GM23248 (cell line): Measurements from ENCODE around the gene ADPGK.

Experiments used
- EZH2 ChIP-seq: fragments of 200-600 bp; sonication (generic); IDR thresholded peaks from 2 replicates; pipeline ENCODE4 v1.6.1; 2018; ENCODE audit warnings: antibody characterized with exemption, mild to moderate bottlenecking; ENCODE audit not compliant: insufficient read depth, poor library complexity, severe bottlenecking
- EZH2phosphoT487 ChIP-seq: fragments of 200-600 bp; sonication (generic); IDR thresholded peaks from 2 replicates; pipeline ENCODE4 v1.6.1; 2018; ENCODE audit warnings: antibody characterized with exemption, moderate library complexity, mild to moderate bottlenecking, low read depth; ENCODE audit not compliant: insufficient read depth

DNA sequence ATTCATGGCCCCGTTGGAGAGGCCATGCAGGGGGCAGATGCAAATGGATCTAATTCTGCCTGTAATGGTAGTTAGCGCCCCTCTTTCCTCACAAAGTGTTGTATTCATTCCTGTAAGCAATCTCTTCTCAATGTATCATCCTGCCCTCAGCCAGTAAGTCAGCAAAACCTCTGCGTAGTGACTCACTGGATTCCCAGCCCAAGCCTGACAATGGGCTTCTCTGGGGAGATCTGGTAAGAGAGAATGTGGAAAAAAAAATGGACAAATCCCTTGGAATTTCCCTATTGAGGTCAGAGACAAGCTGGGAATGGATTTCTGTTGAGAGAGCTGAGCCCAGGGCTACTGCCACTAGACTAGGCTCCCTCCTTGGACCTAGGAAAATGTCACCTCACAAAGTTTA lies 25.4 kb downstream of the ADPGK start:
- TF ChIP-seq EZH2phosphoT487 (no peak), EZH2 (no peak)
